GM12878 (cell line): ENCODE measurements around the gene FOSL1. TPM values are rescaled to one million over a fixed set of nuclear protein-coding genes. Genes with fewer than 3 reads are reported as not detected.

ENCODE experiments used
- ATAC-seq: fragments of 200-7000 bp; cut with Tn5 transposase; 3 replicates; pipeline ENCODE4 v1.9.1; 2020; ENCODE audit warnings: mild to moderate bottlenecking, moderate library complexity
- BruUV-seq: library from RNA; stranded (reverse); fragments of 400-500 nt; replicated peaks from 2 replicates; lab custom pipeline; 2021; lab: Mats Ljungman, UMichigan
- CTCF ChIA-PET: fragments of 300-600 bp; sonication (Branson Sonifier 250); formaldehyde crosslinking; extraction: SDS; loops from one replicate; lab custom pipeline; 2021; ENCODE audit warnings: inconsistent platforms; lab: Yijun Ruan, JAX
- POLR2A ChIA-PET: fragments of 350-600 bp; formaldehyde crosslinking; extraction: SDS; loops from one replicate; lab custom pipeline; 2021; ENCODE audit warnings: inconsistent platforms; lab: Charles Lee
- RAD21 ChIA-PET: fragments of 300-600 bp; sonication (Branson Sonifier 250); formaldehyde crosslinking; loops from one replicate; lab custom pipeline; 2023; ENCODE audit warnings: antibody characterized with exemption; ENCODE audit not compliant: unreplicated experiment; lab: Charles Lee
- SMC1A ChIA-PET: fragments of 300-600 bp; sonication (Branson Sonifier 250); formaldehyde crosslinking; loops from one replicate; lab custom pipeline; 2023; ENCODE audit not compliant: unreplicated experiment, uncharacterized antibody; lab: Charles Lee
- DNase-seq: peaks from one replicate; pipeline ENCODE4 v3.0.0-alpha.2; 2011; ENCODE audit warnings: low read depth, low spot score
- FAIRE-seq: peaks from 3 replicates; lab custom pipeline; 2011; peaks lifted over from hg19 to GRCh38; lab: Jason Lieb, UNC
- H2AFZ ChIP-seq: 2 replicates; pipeline ENCODE4 v1.6.0; 2011; ENCODE audit warnings: low read depth, low read length, control low read depth; ENCODE audit not compliant: control insufficient read depth
- H3K27ac ChIP-seq: 2 replicates; pipeline ENCODE4 v1.5.1; 2011; ENCODE audit warnings: control low read depth; ENCODE audit not compliant: control insufficient read depth, insufficient read depth
- H3K27me3 ChIP-seq, 2 experiments: replicated peaks in 1 of 2; 2 replicates each; pipeline versions ENCODE4 v1.6.0 to v1.6.1; 2011; ENCODE audit warnings: low read length in 1 of 2; ENCODE audit not compliant: control insufficient read depth in 2 of 2, insufficient read depth in 2 of 2
- H3K36me3 ChIP-seq, 2 experiments: 2 replicates each; pipeline ENCODE4 v1.5.1; 2011; ENCODE audit warnings: low read length in 1 of 2; ENCODE audit not compliant: control insufficient read depth in 2 of 2, insufficient read depth in 2 of 2
- H3K4me1 ChIP-seq: 2 replicates; pipeline ENCODE4 v1.6.1; 2011; ENCODE audit warnings: mild to moderate bottlenecking, low read length, moderate library complexity, mixed read lengths; ENCODE audit not compliant: control insufficient read depth, insufficient read depth
- H3K4me2 ChIP-seq: 2 replicates; pipeline ENCODE4 v1.6.0; 2011; ENCODE audit warnings: control low read depth; ENCODE audit not compliant: control insufficient read depth, insufficient read depth
- H3K4me3 ChIP-seq: fragments of 200-600 bp; sonication (generic); 2 replicates; pipeline ENCODE4 v1.5.1; 2016
- H3K79me2 ChIP-seq: 2 replicates; pipeline ENCODE4 v1.6.0; 2011; ENCODE audit warnings: low read length; ENCODE audit not compliant: control insufficient read depth, insufficient read depth
- H3K9ac ChIP-seq: 2 replicates; pipeline ENCODE4 v1.8.0; 2011; ENCODE audit warnings: low read length, control low read depth, mixed read lengths; ENCODE audit not compliant: control insufficient read depth, insufficient read depth
- H3K9me3 ChIP-seq: replicated peaks from 3 replicates; pipeline ENCODE4 v1.5.1; 2011; ENCODE audit warnings: mild to moderate bottlenecking, low read length; ENCODE audit not compliant: control insufficient read depth, insufficient read depth
- H4K20me1 ChIP-seq: 2 replicates; pipeline ENCODE4 v1.6.0; 2011; ENCODE audit not compliant: control insufficient read depth, insufficient read depth
- BACH1 ChIP-seq: fragments of 450-650 bp; IDR thresholded peaks from 2 replicates; pipeline ENCODE4 v1.6.1; 2017; ENCODE audit warnings: mild to moderate bottlenecking, borderline replicate concordance
- ESRRA ChIP-seq: IDR thresholded peaks from 2 replicates; pipeline ENCODE4 v1.6.1; 2012; ENCODE audit warnings: mild to moderate bottlenecking, low read length, improper control_type of control experiment
- GATAD2B ChIP-seq: fragments of 450-650 bp; conservative IDR thresholded peaks from 2 replicates; pipeline ENCODE4 v1.6.1; 2017; ENCODE audit warnings: low read depth, mild to moderate bottlenecking, moderate library complexity
- POLR2A ChIP-seq: IDR thresholded peaks from 2 replicates; pipeline ENCODE4 v1.6.1; 2011; ENCODE audit warnings: low read depth, mild to moderate bottlenecking, low read length
- SMAD1 ChIP-seq: fragments of 450-650 bp; IDR thresholded peaks from 2 replicates; pipeline ENCODE4 v1.6.1; 2018; ENCODE audit warnings: mild to moderate bottlenecking, low read depth; ENCODE audit not compliant: partially characterized antibody
- WGBS: methylation state at CpG from one replicate; pipeline ENCODE4 v1.1.6; 2016; ENCODE audit warnings: low lambda C conversion rate; ENCODE audit not compliant: insufficient replicate concordance, insufficient coverage; ENCODE audit errors: missing lambda C conversion rate; 5-methylcytosine and 5-hydroxymethylcytosine counted together
- in situ Hi-C: fragments of 300-500 bp; cut with MboI; formaldehyde crosslinking; loops from 9 replicates; pipeline ENCODE4 v1.14.3; 2018; ENCODE audit warnings: mixed read lengths
- intact Hi-C: fragments of 100-400 bp; cut with micrococcal nuclease; formaldehyde crosslinking; loops from one replicate; pipeline ENCODE4 v1.14.2; 2022; ENCODE audit not compliant: unreplicated experiment
- polyA plus RNA-seq, 11 experiments: library from polyadenylated mRNA; depleted of rRNA in 4 of 11; unstranded in 6 of 11; stranded (reverse) in 5 of 11; fragments of >200 nt; fragmentation: Nextera tagmentation in 4 of 11; fragmentation: Illumina TruSeq in 1 of 11; extraction: Ambion mirVana in 4 of 11; extraction: Trizol in 1 of 11; gene quantifications; 1 replicate in 1 of 11; 2 replicates in 10 of 11; pipeline versions ENCODE4 v1.2.1 to v1.2.3, GENCODE V29; 2011 to 2016; ENCODE audit warnings: inconsistent platforms in 2 of 11, missing spikeins in 2 of 11, low read depth in 1 of 11
- total RNA-seq, 4 experiments: library from RNA; depleted of rRNA in 3 of 4; stranded (reverse); fragments of >200 nt in 3 of 4; fragmentation: Illumina TruSeq in 1 of 4; extraction: Trizol in 1 of 4; gene quantifications; 2 replicates each; pipeline versions ENCODE4 v1.2.1 to v1.2.3, GENCODE V29; 2013 to 2021
- TF ChIP-seq, protein P1 (sequence below): fragments of 450-650 bp; IDR thresholded peaks from 2 replicates; pipeline ENCODE4 v1.6.1; 2016; ENCODE audit warnings: mild to moderate bottlenecking, moderate library complexity, borderline replicate concordance

Gene FOSL1
- total and polyA plus RNA-seq, 10 of the 15 experiments (the other 5 are each of a cell fraction or from before 2014, with no cell fraction given), result 0.82 to 5.4 (median 2.1) TPM

DNA sequence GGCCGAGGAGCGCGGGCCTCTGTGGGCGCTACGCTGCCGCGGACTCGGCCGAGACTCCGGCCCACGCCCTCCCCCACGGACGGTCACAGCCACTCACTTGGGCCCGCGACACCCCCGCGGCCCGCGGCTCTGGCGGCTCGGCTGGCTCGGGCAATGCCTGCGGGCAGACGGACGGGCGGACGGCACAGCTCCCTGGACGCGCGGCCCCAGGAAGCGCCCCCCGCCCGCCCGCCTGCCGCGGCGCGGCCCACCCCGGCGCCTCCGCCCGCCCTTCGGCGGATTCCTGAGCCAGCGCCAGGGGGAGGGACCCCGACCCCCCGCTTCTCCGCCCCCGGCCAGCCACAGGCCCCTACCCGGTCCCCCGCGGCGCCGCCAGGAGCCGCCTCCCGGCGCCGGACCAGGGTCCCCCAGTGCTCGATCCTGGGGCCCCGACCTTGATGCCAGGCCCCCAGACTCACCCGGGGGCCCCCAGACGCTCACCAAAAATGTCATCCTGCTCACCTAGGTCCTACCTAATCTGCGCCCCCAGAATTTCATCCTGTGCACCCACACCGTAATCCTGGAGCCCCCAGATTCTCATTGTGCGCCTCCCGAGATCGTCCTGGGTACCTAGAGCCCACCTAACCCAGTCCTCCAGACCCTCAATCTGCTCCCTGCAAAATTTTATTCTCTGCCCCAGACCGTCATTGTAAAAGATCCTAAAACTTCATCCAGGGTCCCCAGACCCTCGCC is 27.4 kb downstream of the FOSL1 start, which contains the start of gene EFEMP2:
EFEMP2 (minus strand) TSS at position 215 of the 732 bp plus-strand sequence. CDS start 446 bp downstream, outside the sequence.
- Histone ChIP-seq H3K79me2 (no peaks in the 10 kb centered on the region), H3K9ac (peak within 1 kb of the TSS; percentile 82), H3K27ac (peak within 1 kb of the TSS; percentile 51), H3K4me2 (peak within 1 kb of the TSS; percentile 96), H3K9me3 (no peaks in the 10 kb centered on the region), H3K4me1 (peaks cover 11% of the 10 kb centered on the region), H2AFZ (peak within 1 kb of the TSS; percentile 73), H3K4me3 (peak within 1 kb of the TSS; percentile 87), H4K20me1 (no peaks in the 10 kb centered on the region), H3K36me3 (peaks cover 0 to 3% of the 10 kb centered on the region in 2 experiments; a peak in 2 of 4 replicates), H3K27me3 (no peaks in the 10 kb centered on the region)
- DNase-seq (no peak), ATAC-seq (no peak), FAIRE-seq (no peak)
- TSS peak; percentile 96 for BruUV-seq
- ChIA-PET RAD21 (interaction anchor here (0.6 to 2.0 kb wide), 4 partner anchors 13 to 116 kb away, joined by 3 to 21 read pairs (median 4); partner anchors contain the start of gene FIBP), CTCF (interaction anchor here (1.8 to 4.5 kb wide), 6 partner anchors 12 to 18 kb away, joined by 7 to 66 read pairs (median 22); partner anchors contain the start of genes CCDC85B, CFL1, FIBP and MUS81), SMC1A (interaction anchor here (2.1 kb wide), 1 partner anchor 14 kb away, joined by 13 read pairs; the partner anchor contains the start of genes CFL1 and MUS81), POLR2A (interaction anchor here (0.6 to 4.5 kb wide), 8 partner anchors 12 to 397 kb away, joined by 3 to 44 read pairs (median 12); partner anchors contain the start of genes CCDC85B, FIBP and MUS81)
- 3% methylated on average over 31 of the region's 69 CpGs for WGBS
- in situ Hi-C loops (loop anchor here (25.0 kb wide), 1 partner anchor 1635 kb away; the partner anchor contains the start of genes DNAJC4, FKBP2, NUDT22 and PPP1R14B), intact Hi-C loops (no loop called here)
- no peak for TF ChIP-seq GATAD2B
- no peak for TF ChIP-seq ESRRA
- 0 out of 2 replicates have a peak, but pooled peaks have one; percentile 17 for TF ChIP-seq BACH1
- no peak for TF ChIP-seq SMAD1
- TF ChIP-seq, protein P1, sequence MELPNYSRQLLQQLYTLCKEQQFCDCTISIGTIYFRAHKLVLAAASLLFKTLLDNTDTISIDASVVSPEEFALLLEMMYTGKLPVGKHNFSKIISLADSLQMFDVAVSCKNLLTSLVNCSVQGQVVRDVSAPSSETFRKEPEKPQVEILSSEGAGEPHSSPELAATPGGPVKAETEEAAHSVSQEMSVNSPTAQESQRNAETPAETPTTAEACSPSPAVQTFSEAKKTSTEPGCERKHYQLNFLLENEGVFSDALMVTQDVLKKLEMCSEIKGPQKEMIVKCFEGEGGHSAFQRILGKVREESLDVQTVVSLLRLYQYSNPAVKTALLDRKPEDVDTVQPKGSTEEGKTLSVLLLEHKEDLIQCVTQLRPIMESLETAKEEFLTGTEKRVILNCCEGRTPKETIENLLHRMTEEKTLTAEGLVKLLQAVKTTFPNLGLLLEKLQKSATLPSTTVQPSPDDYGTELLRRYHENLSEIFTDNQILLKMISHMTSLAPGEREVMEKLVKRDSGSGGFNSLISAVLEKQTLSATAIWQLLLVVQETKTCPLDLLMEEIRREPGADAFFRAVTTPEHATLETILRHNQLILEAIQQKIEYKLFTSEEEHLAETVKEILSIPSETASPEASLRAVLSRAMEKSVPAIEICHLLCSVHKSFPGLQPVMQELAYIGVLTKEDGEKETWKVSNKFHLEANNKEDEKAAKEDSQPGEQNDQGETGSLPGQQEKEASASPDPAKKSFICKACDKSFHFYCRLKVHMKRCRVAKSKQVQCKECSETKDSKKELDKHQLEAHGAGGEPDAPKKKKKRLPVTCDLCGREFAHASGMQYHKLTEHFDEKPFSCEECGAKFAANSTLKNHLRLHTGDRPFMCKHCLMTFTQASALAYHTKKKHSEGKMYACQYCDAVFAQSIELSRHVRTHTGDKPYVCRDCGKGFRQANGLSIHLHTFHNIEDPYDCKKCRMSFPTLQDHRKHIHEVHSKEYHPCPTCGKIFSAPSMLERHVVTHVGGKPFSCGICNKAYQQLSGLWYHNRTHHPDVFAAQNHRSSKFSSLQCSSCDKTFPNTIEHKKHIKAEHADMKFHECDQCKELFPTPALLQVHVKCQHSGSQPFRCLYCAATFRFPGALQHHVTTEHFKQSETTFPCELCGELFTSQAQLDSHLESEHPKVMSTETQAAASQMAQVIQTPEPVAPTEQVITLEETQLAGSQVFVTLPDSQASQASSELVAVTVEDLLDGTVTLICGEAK, result 0 out of 2 replicates have a peak, but pooled peaks have one; percentile 45
- 0 out of 2 replicates have a peak, but pooled peaks have one; percentile 30 for TF ChIP-seq POLR2A
